K562 (cell line): ENCODE data around the gene PTP4A1. TPM values are rescaled to one million over a fixed set of nuclear protein-coding genes. Genes with fewer than 3 reads are reported as not detected.

ENCODE experiments used
- ATAC-seq: fragments of 200-7000 bp; cut with Tn5 transposase; 3 replicates; pipeline ENCODE4 v1.9.1; 2020; ENCODE audit warnings: moderate library complexity
- BruUV-seq: library from RNA; stranded (reverse); fragments of 400-500 nt; replicated peaks from 2 replicates; lab custom pipeline; 2021; lab: Mats Ljungman, UMichigan
- CTCF ChIA-PET: fragments of 300-600 bp; formaldehyde crosslinking; extraction: SDS; loops from one replicate; lab custom pipeline; 2021; ENCODE audit warnings: low intra/inter-chr PET ratio; lab: Yijun Ruan, JAX
- POLR2A ChIA-PET: fragments of 300-600, 350-650 bp; sonication (Branson Sonifier 250); formaldehyde crosslinking; extraction: SDS; loops from one replicate; lab custom pipeline; 2021; ENCODE audit warnings: antibody characterized with exemption, inconsistent platforms; lab: Yijun Ruan, JAX
- DNase-seq, 4 experiments: peaks; one replicate each; pipeline versions ENCODE4 v3.0.0 to v3.0.0-alpha.2; 2011 to 2018; ENCODE audit warnings: low spot score in 3 of 4, mixed read lengths in 3 of 4; ENCODE audit errors: extremely low read depth in 1 of 4
- FAIRE-seq: peaks from 2 replicates; lab custom pipeline; 2011; peaks lifted over from hg19 to GRCh38; lab: Jason Lieb, UNC
- H2AFZ ChIP-seq: 2 replicates; pipeline ENCODE4 v1.6.0; 2011; ENCODE audit warnings: low read depth, low read length, control low read depth, inconsistent platforms
- H3K27ac ChIP-seq: fragments of 200-600 bp; 3 replicates; pipeline ENCODE4 v1.8.0; 2011; ENCODE audit warnings: low read depth, mild to moderate bottlenecking, control low read depth, inconsistent platforms, low read length, moderate library complexity, mixed read lengths; ENCODE audit errors: extremely low read depth
- H3K27me3 ChIP-seq, 2 experiments: fragments of 300-600 bp in 1 of 2; 2 replicates in 1 of 2; 3 replicates in 1 of 2; pipeline versions ENCODE4 v1.6.0 to v1.8.0; 2011; ENCODE audit warnings: inconsistent platforms in 2 of 2, low read length in 2 of 2, mild to moderate bottlenecking in 1 of 2, mixed read lengths in 1 of 2, moderate library complexity in 1 of 2; ENCODE audit not compliant: control insufficient read depth in 2 of 2, insufficient read depth in 2 of 2
- H3K36me3 ChIP-seq: fragments of 300-600 bp; 3 replicates; pipeline ENCODE4 v1.8.0; 2011; ENCODE audit warnings: mild to moderate bottlenecking, low read length, inconsistent platforms; ENCODE audit not compliant: control insufficient read depth, insufficient read depth
- H3K4me1 ChIP-seq, 2 experiments: fragments of 200-600 bp in 1 of 2; replicated peaks in 1 of 2; 2 replicates in 1 of 2; 3 replicates in 1 of 2; pipeline versions ENCODE4 v1.5.1 to v1.8.0; 2011; ENCODE audit warnings: inconsistent platforms in 2 of 2, low read length in 2 of 2, mild to moderate bottlenecking in 1 of 2, mixed read lengths in 1 of 2, moderate library complexity in 1 of 2; ENCODE audit not compliant: control insufficient read depth in 2 of 2, insufficient read depth in 2 of 2
- H3K4me2 ChIP-seq: 2 replicates; pipeline ENCODE4 v1.6.1; 2011; ENCODE audit warnings: low read length, control low read depth, inconsistent platforms, mixed read lengths; ENCODE audit not compliant: insufficient read depth
- H3K4me3 ChIP-seq: fragments of 200-600 bp; sonication (generic), shearing (Covaris generic); 2 replicates; pipeline ENCODE4 v1.5.1; 2016; ENCODE audit warnings: control low read depth, inconsistent platforms
- H3K79me2 ChIP-seq: fragments of 200-600 bp; 3 replicates; pipeline ENCODE4 v1.8.0; 2011; ENCODE audit warnings: low read length, inconsistent platforms; ENCODE audit not compliant: control insufficient read depth, insufficient read depth
- H3K9ac ChIP-seq, 2 experiments: 2 replicates each; pipeline versions ENCODE4 v1.6.0 to v1.6.1; 2011; ENCODE audit warnings: low read depth in 2 of 2, low read length in 2 of 2, control low read depth in 1 of 2, inconsistent platforms in 1 of 2, mild to moderate bottlenecking in 1 of 2, mixed read lengths in 1 of 2; ENCODE audit not compliant: insufficient read depth in 1 of 2
- H3K9me1 ChIP-seq: one replicate; pipeline ENCODE4 v1.6.0; 2011; ENCODE audit warnings: inconsistent platforms, mild to moderate bottlenecking, low read length, moderate library complexity; ENCODE audit not compliant: control insufficient read depth, insufficient read depth
- H3K9me3 ChIP-seq: replicated peaks from 2 replicates; pipeline ENCODE4 v1.5.1; 2011; ENCODE audit warnings: low read depth, low read length, inconsistent platforms; ENCODE audit not compliant: control insufficient read depth, insufficient read depth
- H4K20me1 ChIP-seq: replicated peaks from 2 replicates; pipeline ENCODE4 v1.6.1; 2011; ENCODE audit warnings: low read length, inconsistent platforms, mixed read lengths; ENCODE audit not compliant: control insufficient read depth, insufficient read depth
- CBFA2T3 ChIP-seq: fragments of 450-650 bp; IDR thresholded peaks from 2 replicates; pipeline ENCODE4 v1.6.1; 2017
- ETV1 ChIP-seq: fragments of 450-650 bp; conservative IDR thresholded peaks from 2 replicates; pipeline ENCODE4 v1.6.1; 2016; ENCODE audit warnings: missing genetic modification characterization, control low read depth, low read depth, missing compliant biosample characterization
- ETV6 ChIP-seq, 3 experiments: fragments of 150-350 bp in 1 of 3; sonication (generic) in 1 of 3; formaldehyde crosslinking in 1 of 3; IDR thresholded peaks; 2 replicates each; pipeline versions ENCODE4 v1.6.1 to v1.8.0; 2014 to 2022; ENCODE audit warnings: borderline replicate concordance in 2 of 3, low read depth in 2 of 3, antibody characterized with exemption in 1 of 3, low read length in 1 of 3, mild to moderate bottlenecking in 1 of 3, missing genetic modification reagents in 1 of 3
- GABPA ChIP-seq: fragments of 200-800 bp; sonication (Bioruptor generic); conservative IDR thresholded peaks from 2 replicates; pipeline ENCODE4 v1.6.1; 2016; ENCODE audit warnings: low read depth, missing genetic modification characterization, missing compliant biosample characterization
- LCOR ChIP-seq: sonication (generic); formaldehyde crosslinking; IDR thresholded peaks from 2 replicates; pipeline ENCODE4 v1.8.0; 2022; ENCODE audit warnings: mild to moderate bottlenecking, missing genetic modification reagents
- SMAD3 ChIP-seq: fragments of 450-650 bp; formaldehyde crosslinking; conservative IDR thresholded peaks from 2 replicates; pipeline ENCODE4 v1.4.0; 2020; ENCODE audit warnings: mild to moderate bottlenecking
- SRF ChIP-seq, 2 experiments: fragments of 250-450, 450-650 bp in 1 of 2; sonication (Bioruptor Pico) in 1 of 2; sonication (generic) in 1 of 2; formaldehyde crosslinking; IDR thresholded peaks; 2 replicates each; pipeline versions ENCODE4 v1.5.0 to v1.5.1; 2020 to 2022; ENCODE audit warnings: mild to moderate bottlenecking in 1 of 2, missing genetic modification reagents in 1 of 2
- TAL1 ChIP-seq: fragments of 450-650 bp; IDR thresholded peaks from 2 replicates; pipeline ENCODE4 v1.6.1; 2016; ENCODE audit warnings: mild to moderate bottlenecking
- ZNF316 ChIP-seq: fragments of 450-650 bp; IDR thresholded peaks from 2 replicates; pipeline ENCODE4 v1.6.1; 2016
- WGBS: fragments of 100-300 bp; shearing (Covaris generic); methylation state at CpG from one replicate; pipeline ENCODE4 v1.1.6; 2016; ENCODE audit warnings: low coverage, mixed read lengths; ENCODE audit not compliant: insufficient coverage; ENCODE audit errors: missing lambda C conversion rate; 5-methylcytosine and 5-hydroxymethylcytosine counted together
- in situ Hi-C: fragments of 300-500 bp; cut with MboI; formaldehyde crosslinking; loops from 4 replicates; pipeline ENCODE4 v1.15.0; 2018; ENCODE audit warnings: inconsistent platforms, mixed read lengths
- intact Hi-C: fragments of 100-400 bp; cut with micrococcal nuclease; formaldehyde crosslinking; loops from 2 replicates; pipeline ENCODE4 v1.14.2; 2022
- polyA plus RNA-seq, 8 experiments: library from polyadenylated mRNA; depleted of rRNA in 4 of 8; stranded (reverse) in 5 of 8; unstranded in 3 of 8; fragments of >200 nt; fragmentation: Nextera tagmentation in 2 of 8; fragmentation: Illumina TruSeq in 1 of 8; extraction: Ambion mirVana in 2 of 8; extraction: Trizol in 1 of 8; gene quantifications; 2 replicates each; pipeline versions ENCODE4 v1.2.1 to v1.2.3, GENCODE V29; 2011 to 2014; ENCODE audit warnings: inconsistent platforms in 1 of 8, missing spikeins in 1 of 8
- total RNA-seq, 7 experiments: library from RNA; depleted of rRNA in 6 of 7; stranded (reverse); fragments of >200 nt in 6 of 7; fragmentation: Illumina TruSeq in 2 of 7; extraction: Trizol in 2 of 7; gene quantifications; 2 replicates each; pipeline versions ENCODE4 v1.2.1 to v1.2.3, GENCODE V29; 2011 to 2021; ENCODE audit warnings: low replicate concordance in 1 of 7
- TF ChIP-seq, protein P1 (sequence below): sonication (generic); formaldehyde crosslinking; IDR thresholded peaks from 2 replicates; pipeline ENCODE4 v1.8.1; 2022; ENCODE audit warnings: missing genetic modification reagents
- TF ChIP-seq, protein P2 (sequence below): fragments of 250-450 bp; sonication (Bioruptor Pico); IDR thresholded peaks from 2 replicates; pipeline ENCODE4 v1.5.0; 2020; ENCODE audit warnings: mild to moderate bottlenecking
- TF ChIP-seq, protein P3 (sequence below), 3 experiments: IDR thresholded peaks in 2 of 3; conservative IDR thresholded peaks in 1 of 3; 2 replicates each; pipeline ENCODE4 v1.5.1; 2011 to 2012; ENCODE audit warnings: low read length in 3 of 3, mild to moderate bottlenecking in 3 of 3, control low read depth in 2 of 3, improper control_type of control experiment in 1 of 3, inconsistent platforms in 1 of 3, low read depth in 1 of 3, mixed read lengths in 1 of 3, moderate library complexity in 1 of 3; ENCODE audit not compliant: insufficient read depth in 2 of 3
- TF ChIP-seq, protein P4 (sequence below): fragments of 450-650 bp; IDR thresholded peaks from 2 replicates; pipeline ENCODE4 v1.6.1; 2016; ENCODE audit warnings: low read depth, mild to moderate bottlenecking, moderate library complexity

PTP4A1 gene
- total and polyA plus RNA-seq, 9 of the 15 experiments (the other 6 are each of a cell fraction or from before 2014, with no cell fraction given), result 3.7 to 67.5 (median 13.1) TPM

DNA sequence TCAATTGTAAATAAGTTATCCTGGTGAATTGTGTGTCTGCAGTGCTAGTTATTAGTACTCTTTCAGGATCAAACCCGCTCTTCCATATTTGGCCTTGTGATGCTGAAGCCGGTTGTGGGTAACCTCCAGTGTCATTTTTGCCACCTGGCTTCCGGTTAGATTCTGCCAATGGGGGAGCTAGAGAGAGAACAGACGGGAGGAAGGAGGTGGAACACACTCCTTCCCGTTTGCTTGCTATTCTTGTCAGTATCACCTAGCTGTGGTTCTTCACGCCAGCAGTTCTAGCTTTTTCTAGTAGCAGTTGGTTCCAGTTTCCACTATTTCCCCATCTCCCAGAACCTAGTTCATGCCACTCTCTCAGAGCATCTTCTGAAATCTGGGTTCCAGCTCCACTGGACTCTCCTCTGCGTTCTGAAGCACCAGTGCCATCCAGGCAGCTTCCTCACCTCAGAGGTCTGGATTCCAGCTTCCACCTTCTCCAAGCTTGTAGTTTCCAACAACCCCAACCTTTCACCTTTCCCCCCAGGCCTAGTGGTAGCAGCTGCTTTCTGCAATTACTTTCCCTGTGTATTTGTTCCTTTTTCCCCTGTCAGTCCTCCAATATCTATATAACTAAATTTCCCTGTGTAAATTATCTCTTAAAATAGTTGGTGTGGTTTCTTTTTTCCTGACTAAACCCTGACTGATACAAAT, 46.9 kb upstream of the PTP4A1 start:
- BruUV-seq, result no TSS peak
- intact Hi-C loops (no loop called here), in situ Hi-C loops (no loop called here)
- Histone ChIP-seq H3K27ac (no peak overlapping the region), H3K36me3 (no peaks in the 10 kb centered on the region), H4K20me1 (no peaks in the 10 kb centered on the region), H3K9ac (no peak overlapping the region), H3K27me3 (no peaks in the 10 kb centered on the region), H3K4me1 (no peaks in the 10 kb centered on the region), H3K4me2 (no peak overlapping the region), H3K4me3 (no peak overlapping the region), H2AFZ (no peak overlapping the region), H3K9me3 (no peaks in the 10 kb centered on the region), H3K79me2 (no peaks in the 10 kb centered on the region), H3K9me1 (no peaks in the 10 kb centered on the region)
- FAIRE-seq, result no peak
- 4% methylated on average over 7 of the region's 7 CpGs for WGBS
- ATAC-seq, result peak; percentile 55; the same call in 2 of the 3 replicates
- TF ChIP-seq GABPA (tag) (peak; percentile 45; the same call in 1 of the 2 replicates), SRF (CRISPR knock-in tag; IDR thresholded peaks at IDR 0.05) (peak in 1 of 2 experiments; percentile 33; a peak in 1 of 4 replicates), SMAD3 (CRISPR knock-in tag) (no peak), ETV1 (peak; percentile 25; the same call in 1 of the 2 replicates), ZNF316 (no peak), LCOR (CRISPR knock-in tag) (no peak), CBFA2T3 (no peak), ETV6 (IDR thresholded peaks at IDR 0.05; ENCODE audit: borderline replicate concordance in 1 of 2, low read depth in 2 of 2, low read length in 1 of 2) (no peak), ETV6 (CRISPR knock-in tag; IDR thresholded peaks at IDR 0.05; ENCODE audit: borderline replicate concordance) (no peak), TAL1 (no peak)
- TF ChIP-seq, protein P1, sequence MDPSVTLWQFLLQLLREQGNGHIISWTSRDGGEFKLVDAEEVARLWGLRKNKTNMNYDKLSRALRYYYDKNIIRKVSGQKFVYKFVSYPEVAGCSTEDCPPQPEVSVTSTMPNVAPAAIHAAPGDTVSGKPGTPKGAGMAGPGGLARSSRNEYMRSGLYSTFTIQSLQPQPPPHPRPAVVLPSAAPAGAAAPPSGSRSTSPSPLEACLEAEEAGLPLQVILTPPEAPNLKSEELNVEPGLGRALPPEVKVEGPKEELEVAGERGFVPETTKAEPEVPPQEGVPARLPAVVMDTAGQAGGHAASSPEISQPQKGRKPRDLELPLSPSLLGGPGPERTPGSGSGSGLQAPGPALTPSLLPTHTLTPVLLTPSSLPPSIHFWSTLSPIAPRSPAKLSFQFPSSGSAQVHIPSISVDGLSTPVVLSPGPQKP (CRISPR knock-in tag), result no peak
- TF ChIP-seq, protein P2, sequence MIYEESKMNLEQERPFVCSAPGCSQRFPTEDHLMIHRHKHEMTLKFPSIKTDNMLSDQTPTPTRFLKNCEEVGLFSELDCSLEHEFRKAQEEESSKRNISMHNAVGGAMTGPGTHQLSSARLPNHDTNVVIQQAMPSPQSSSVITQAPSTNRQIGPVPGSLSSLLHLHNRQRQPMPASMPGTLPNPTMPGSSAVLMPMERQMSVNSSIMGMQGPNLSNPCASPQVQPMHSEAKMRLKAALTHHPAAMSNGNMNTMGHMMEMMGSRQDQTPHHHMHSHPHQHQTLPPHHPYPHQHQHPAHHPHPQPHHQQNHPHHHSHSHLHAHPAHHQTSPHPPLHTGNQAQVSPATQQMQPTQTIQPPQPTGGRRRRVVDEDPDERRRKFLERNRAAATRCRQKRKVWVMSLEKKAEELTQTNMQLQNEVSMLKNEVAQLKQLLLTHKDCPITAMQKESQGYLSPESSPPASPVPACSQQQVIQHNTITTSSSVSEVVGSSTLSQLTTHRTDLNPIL, result no peak
- TF ChIP-seq, protein P3, sequence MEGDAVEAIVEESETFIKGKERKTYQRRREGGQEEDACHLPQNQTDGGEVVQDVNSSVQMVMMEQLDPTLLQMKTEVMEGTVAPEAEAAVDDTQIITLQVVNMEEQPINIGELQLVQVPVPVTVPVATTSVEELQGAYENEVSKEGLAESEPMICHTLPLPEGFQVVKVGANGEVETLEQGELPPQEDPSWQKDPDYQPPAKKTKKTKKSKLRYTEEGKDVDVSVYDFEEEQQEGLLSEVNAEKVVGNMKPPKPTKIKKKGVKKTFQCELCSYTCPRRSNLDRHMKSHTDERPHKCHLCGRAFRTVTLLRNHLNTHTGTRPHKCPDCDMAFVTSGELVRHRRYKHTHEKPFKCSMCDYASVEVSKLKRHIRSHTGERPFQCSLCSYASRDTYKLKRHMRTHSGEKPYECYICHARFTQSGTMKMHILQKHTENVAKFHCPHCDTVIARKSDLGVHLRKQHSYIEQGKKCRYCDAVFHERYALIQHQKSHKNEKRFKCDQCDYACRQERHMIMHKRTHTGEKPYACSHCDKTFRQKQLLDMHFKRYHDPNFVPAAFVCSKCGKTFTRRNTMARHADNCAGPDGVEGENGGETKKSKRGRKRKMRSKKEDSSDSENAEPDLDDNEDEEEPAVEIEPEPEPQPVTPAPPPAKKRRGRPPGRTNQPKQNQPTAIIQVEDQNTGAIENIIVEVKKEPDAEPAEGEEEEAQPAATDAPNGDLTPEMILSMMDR (IDR thresholded peaks at IDR 0.05 in 2 of 3, conservative IDR thresholded peaks at IDR 0.05 in 1 of 3; ENCODE audit: insufficient read depth in 2 of 3, low read depth in 1 of 3, low read length in 3 of 3), result no peak
- TF ChIP-seq, protein P4, sequence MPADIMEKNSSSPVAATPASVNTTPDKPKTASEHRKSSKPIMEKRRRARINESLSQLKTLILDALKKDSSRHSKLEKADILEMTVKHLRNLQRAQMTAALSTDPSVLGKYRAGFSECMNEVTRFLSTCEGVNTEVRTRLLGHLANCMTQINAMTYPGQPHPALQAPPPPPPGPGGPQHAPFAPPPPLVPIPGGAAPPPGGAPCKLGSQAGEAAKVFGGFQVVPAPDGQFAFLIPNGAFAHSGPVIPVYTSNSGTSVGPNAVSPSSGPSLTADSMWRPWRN, result no peak
- POLR2A ChIA-PET, result no interaction called here
- DNase-seq, result peak in 3 of 4 experiments; percentile 4 to 8 (median 7)
- CTCF ChIA-PET, result no interaction called here
